Measurements from ENCODE around the gene PSPC1. TPM values are rescaled to one million over a fixed set of nuclear protein-coding genes. Genes with fewer than 3 reads are reported as not detected.

The PSPC1 gene
- polyA plus RNA-seq, 1 donor from 2014 or later: 166 TPM

- Histone ChIP-seq H3K27me3 (ENCODE audit: insufficient read depth, low read depth, low read length) (no peaks in the 10 kb centered on the region), H3K4me2 (ENCODE audit: low read length) (no peak overlapping the region), H3K36me3 (ENCODE audit: insufficient read depth, low read length) (peaks cover 7% of the 10 kb centered on the region), H3K9ac (ENCODE audit: low read length) (no peak overlapping the region), H3K9me3 (ENCODE audit: low read length) (no peaks in the 10 kb centered on the region), H3K27ac (ENCODE audit: low read length) (no peak overlapping the region), H4K20me1 (ENCODE audit: insufficient read depth) (no peaks in the 10 kb centered on the region), H3K79me2 (replicated peaks; ENCODE audit: insufficient read depth, low read length) (no peaks in the 10 kb centered on the region), H3K9me2 (ENCODE audit: insufficient read depth, low read length) (no peaks in the 10 kb centered on the region), H3K4me3 (ENCODE audit: low read length) (no peak overlapping the region), H2AFZ (ENCODE audit: low read depth, low read length) (no peak overlapping the region), H3F3A (ENCODE audit: insufficient read depth, low read length, poor library complexity, severe bottlenecking) (no peaks in the 10 kb centered on the region)
- no peak for TF ChIP-seq TAF1 (IDR thresholded peaks at IDR 0.05; ENCODE audit: low read depth)
- TF ChIP-seq, protein P1, sequence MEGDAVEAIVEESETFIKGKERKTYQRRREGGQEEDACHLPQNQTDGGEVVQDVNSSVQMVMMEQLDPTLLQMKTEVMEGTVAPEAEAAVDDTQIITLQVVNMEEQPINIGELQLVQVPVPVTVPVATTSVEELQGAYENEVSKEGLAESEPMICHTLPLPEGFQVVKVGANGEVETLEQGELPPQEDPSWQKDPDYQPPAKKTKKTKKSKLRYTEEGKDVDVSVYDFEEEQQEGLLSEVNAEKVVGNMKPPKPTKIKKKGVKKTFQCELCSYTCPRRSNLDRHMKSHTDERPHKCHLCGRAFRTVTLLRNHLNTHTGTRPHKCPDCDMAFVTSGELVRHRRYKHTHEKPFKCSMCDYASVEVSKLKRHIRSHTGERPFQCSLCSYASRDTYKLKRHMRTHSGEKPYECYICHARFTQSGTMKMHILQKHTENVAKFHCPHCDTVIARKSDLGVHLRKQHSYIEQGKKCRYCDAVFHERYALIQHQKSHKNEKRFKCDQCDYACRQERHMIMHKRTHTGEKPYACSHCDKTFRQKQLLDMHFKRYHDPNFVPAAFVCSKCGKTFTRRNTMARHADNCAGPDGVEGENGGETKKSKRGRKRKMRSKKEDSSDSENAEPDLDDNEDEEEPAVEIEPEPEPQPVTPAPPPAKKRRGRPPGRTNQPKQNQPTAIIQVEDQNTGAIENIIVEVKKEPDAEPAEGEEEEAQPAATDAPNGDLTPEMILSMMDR (IDR thresholded peaks at IDR 0.05; ENCODE audit: poor library complexity, severe bottlenecking): no peak
- TF ChIP-seq, protein P2, sequence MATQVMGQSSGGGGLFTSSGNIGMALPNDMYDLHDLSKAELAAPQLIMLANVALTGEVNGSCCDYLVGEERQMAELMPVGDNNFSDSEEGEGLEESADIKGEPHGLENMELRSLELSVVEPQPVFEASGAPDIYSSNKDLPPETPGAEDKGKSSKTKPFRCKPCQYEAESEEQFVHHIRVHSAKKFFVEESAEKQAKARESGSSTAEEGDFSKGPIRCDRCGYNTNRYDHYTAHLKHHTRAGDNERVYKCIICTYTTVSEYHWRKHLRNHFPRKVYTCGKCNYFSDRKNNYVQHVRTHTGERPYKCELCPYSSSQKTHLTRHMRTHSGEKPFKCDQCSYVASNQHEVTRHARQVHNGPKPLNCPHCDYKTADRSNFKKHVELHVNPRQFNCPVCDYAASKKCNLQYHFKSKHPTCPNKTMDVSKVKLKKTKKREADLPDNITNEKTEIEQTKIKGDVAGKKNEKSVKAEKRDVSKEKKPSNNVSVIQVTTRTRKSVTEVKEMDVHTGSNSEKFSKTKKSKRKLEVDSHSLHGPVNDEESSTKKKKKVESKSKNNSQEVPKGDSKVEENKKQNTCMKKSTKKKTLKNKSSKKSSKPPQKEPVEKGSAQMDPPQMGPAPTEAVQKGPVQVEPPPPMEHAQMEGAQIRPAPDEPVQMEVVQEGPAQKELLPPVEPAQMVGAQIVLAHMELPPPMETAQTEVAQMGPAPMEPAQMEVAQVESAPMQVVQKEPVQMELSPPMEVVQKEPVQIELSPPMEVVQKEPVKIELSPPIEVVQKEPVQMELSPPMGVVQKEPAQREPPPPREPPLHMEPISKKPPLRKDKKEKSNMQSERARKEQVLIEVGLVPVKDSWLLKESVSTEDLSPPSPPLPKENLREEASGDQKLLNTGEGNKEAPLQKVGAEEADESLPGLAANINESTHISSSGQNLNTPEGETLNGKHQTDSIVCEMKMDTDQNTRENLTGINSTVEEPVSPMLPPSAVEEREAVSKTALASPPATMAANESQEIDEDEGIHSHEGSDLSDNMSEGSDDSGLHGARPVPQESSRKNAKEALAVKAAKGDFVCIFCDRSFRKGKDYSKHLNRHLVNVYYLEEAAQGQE (IDR thresholded peaks at IDR 0.05; ENCODE audit: borderline replicate concordance): no peak
- TF ChIP-seq EP300 (conservative IDR thresholded peaks at IDR 0.05; ENCODE audit: poor library complexity, severe bottlenecking): no peak
- no peak for TF ChIP-seq POLR2AphosphoS5 (IDR thresholded peaks at IDR 0.05)
- no peak for TF ChIP-seq MXI1 (conservative IDR thresholded peaks at IDR 0.05; ENCODE audit: poor library complexity, severe bottlenecking)
- no peak for TF ChIP-seq SMC3 (conservative IDR thresholded peaks at IDR 0.05; ENCODE audit: poor library complexity)
- TF ChIP-seq EZH2 (IDR thresholded peaks at IDR 0.05; ENCODE audit: borderline replicate concordance, insufficient read depth, low read length, poor library complexity, severe bottlenecking): no peak
- no peak for TF ChIP-seq RAD21 (conservative IDR thresholded peaks at IDR 0.05)
Measured at GRCh38 chr13:19672990-19673389, 109.8 kb downstream of the PSPC1 start.

DNA sequence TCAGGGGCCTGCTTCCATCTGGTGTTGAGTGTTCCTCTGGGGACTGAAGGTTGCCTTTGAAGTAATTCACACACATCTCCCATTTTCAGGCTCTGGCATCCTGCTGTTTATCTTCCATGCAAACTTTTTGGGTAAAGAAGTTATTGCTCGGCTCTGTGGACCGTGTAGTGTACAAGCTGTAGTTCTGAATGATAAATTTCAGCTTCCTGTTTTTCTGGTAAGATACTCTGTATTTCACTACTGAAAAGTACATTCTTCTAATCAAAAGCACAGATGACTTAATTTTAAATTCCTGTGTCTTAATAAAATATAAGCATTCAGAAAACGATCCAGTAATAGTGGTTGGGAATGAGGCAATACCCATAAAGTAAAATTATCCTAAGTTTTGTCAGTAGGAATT lies 112.6 kb downstream of the PSPC1 start:
- no peak overlapping the region for H3K9ac ChIP-seq (ENCODE audit: low read length)
- TF ChIP-seq EP300 (conservative IDR thresholded peaks at IDR 0.05; ENCODE audit: poor library complexity, severe bottlenecking) (no peak), RAD21 (conservative IDR thresholded peaks at IDR 0.05) (no peak), POLR2AphosphoS5 (IDR thresholded peaks at IDR 0.05) (no peak), TAF1 (IDR thresholded peaks at IDR 0.05; ENCODE audit: low read depth) (no peak), EZH2 (IDR thresholded peaks at IDR 0.05; ENCODE audit: borderline replicate concordance, insufficient read depth, low read length, poor library complexity, severe bottlenecking) (no peak), SMC3 (conservative IDR thresholded peaks at IDR 0.05; ENCODE audit: poor library complexity) (no peak), MXI1 (conservative IDR thresholded peaks at IDR 0.05; ENCODE audit: poor library complexity, severe bottlenecking) (no peak)
- TF ChIP-seq, protein P2 (IDR thresholded peaks at IDR 0.05; ENCODE audit: borderline replicate concordance): no peak
- TF ChIP-seq, protein P1 (IDR thresholded peaks at IDR 0.05; ENCODE audit: poor library complexity, severe bottlenecking): no peak
- H3K4me3 ChIP-seq (ENCODE audit: low read length): no peak overlapping the region
- no peaks in the 10 kb centered on the region for H3K9me2 ChIP-seq (ENCODE audit: insufficient read depth, low read length)
- H3K27ac ChIP-seq (ENCODE audit: low read length): no peak overlapping the region
- H3K79me2 ChIP-seq (replicated peaks; ENCODE audit: insufficient read depth, low read length): no peaks in the 10 kb centered on the region
- H4K20me1 ChIP-seq (ENCODE audit: insufficient read depth): no peaks in the 10 kb centered on the region
- peaks cover 7% of the 10 kb centered on the region for H3K36me3 ChIP-seq (ENCODE audit: insufficient read depth, low read length)
- no peak overlapping the region for H2AFZ ChIP-seq (ENCODE audit: low read depth, low read length)
- H3F3A ChIP-seq (ENCODE audit: insufficient read depth, low read length, poor library complexity, severe bottlenecking): no peaks in the 10 kb centered on the region
- no peaks in the 10 kb centered on the region for H3K9me3 ChIP-seq (ENCODE audit: low read length)
- H3K4me2 ChIP-seq (ENCODE audit: low read length): no peak overlapping the region
- H3K27me3 ChIP-seq (ENCODE audit: insufficient read depth, low read depth, low read length): no peaks in the 10 kb centered on the region
